Fibroblast of lung (primary cell): ENCODE data around the gene ZNF622. TPM values are rescaled to one million over a fixed set of nuclear protein-coding genes. Genes with fewer than 3 reads are reported as not detected.

Experiments used
- DNase-seq, 2 donors: peaks; one replicate each; pipeline versions ENCODE4 v3.0.0 to v3.0.0-alpha.2; 2010; ENCODE audit warnings: low read depth in 2 of 2
- H2AFZ ChIP-seq: 2 replicates; pipeline ENCODE4 v1.5.1; 2012; ENCODE audit warnings: low read length, control low read depth, inconsistent platforms
- H3K27ac ChIP-seq: 2 replicates; pipeline ENCODE4 v1.5.1; 2011; ENCODE audit warnings: low read length, control low read depth; ENCODE audit not compliant: insufficient read depth
- H3K27me3 ChIP-seq: 2 replicates; pipeline ENCODE4 v1.5.1; 2011; ENCODE audit warnings: mild to moderate bottlenecking, low read length; ENCODE audit not compliant: control insufficient read depth, insufficient read depth
- H3K36me3 ChIP-seq: 2 replicates; pipeline ENCODE4 v1.5.1; 2011; ENCODE audit warnings: low read length; ENCODE audit not compliant: control insufficient read depth, insufficient read depth
- H3K4me1 ChIP-seq: 2 replicates; pipeline ENCODE4 v1.5.1; 2011; ENCODE audit warnings: low read length; ENCODE audit not compliant: control insufficient read depth, insufficient read depth; ENCODE audit errors: extremely low read depth
- H3K4me2 ChIP-seq: 2 replicates; pipeline ENCODE4 v1.5.1; 2011; ENCODE audit warnings: low read length, control low read depth; ENCODE audit not compliant: insufficient read depth; ENCODE audit errors: extremely low read depth
- H3K4me3 ChIP-seq, 4 experiments: fragments of 200-600 bp in 1 of 4; sonication (generic) in 1 of 4; replicated peaks in 1 of 4; 2 replicates each; pipeline ENCODE4 v1.5.1; 2011 to 2016; ENCODE audit warnings: low read length in 4 of 4, low read depth in 3 of 4, mild to moderate bottlenecking in 3 of 4, control low read depth in 2 of 4, inconsistent platforms in 1 of 4, mixed read lengths in 1 of 4; ENCODE audit not compliant: insufficient read depth in 1 of 4; ENCODE audit errors: control extremely low read depth in 1 of 4
- H3K79me2 ChIP-seq: 2 replicates; pipeline ENCODE4 v1.5.1; 2012; ENCODE audit warnings: mild to moderate bottlenecking, low read length, inconsistent platforms; ENCODE audit not compliant: control insufficient read depth, insufficient read depth
- H3K9ac ChIP-seq: 2 replicates; pipeline ENCODE4 v1.5.1; 2011; ENCODE audit warnings: mild to moderate bottlenecking, low read length, control low read depth; ENCODE audit not compliant: insufficient read depth
- H3K9me3 ChIP-seq: 2 replicates; pipeline ENCODE4 v1.5.1; 2012; ENCODE audit warnings: low read depth, low read length; ENCODE audit not compliant: control insufficient read depth, insufficient read depth
- H4K20me1 ChIP-seq: 2 replicates; pipeline ENCODE4 v1.5.1; 2011; ENCODE audit warnings: low read length; ENCODE audit not compliant: control insufficient read depth, insufficient read depth; ENCODE audit errors: extremely low read depth
- EZH2 ChIP-seq: IDR thresholded peaks from 2 replicates; pipeline ENCODE4 v1.5.1; 2012; ENCODE audit warnings: low read length, control low read depth, mild to moderate bottlenecking; ENCODE audit errors: missing control alignments
- polyA plus RNA-seq, 2 donors: library from polyadenylated mRNA; depleted of rRNA in 1 of 2; stranded (reverse) in 1 of 2; unstranded in 1 of 2; fragments of >200 nt; gene quantifications; 2 replicates each; pipeline ENCODE4 v1.2.1, GENCODE V29; 2011 to 2012; ENCODE audit warnings: missing spikeins in 1 of 2
- total RNA-seq: library from RNA; depleted of rRNA; stranded (reverse); fragments of >200 nt; gene quantifications from 2 replicates; pipeline ENCODE4 v1.2.1, GENCODE V29; 2014
- TF ChIP-seq, protein P1 (sequence below), 2 donors: IDR thresholded peaks in 1 of 2; conservative IDR thresholded peaks in 1 of 2; 1 replicate in 1 of 2; 2 replicates in 1 of 2; pipeline ENCODE4 v1.5.1; 2011 to 2012; ENCODE audit warnings: low read length in 2 of 2, control low read depth in 1 of 2, inconsistent platforms in 1 of 2, low read depth in 1 of 2, mild to moderate bottlenecking in 1 of 2

Gene ZNF622
- total and polyA plus RNA-seq, 2 donors (not counting 1 experiment from before 2014, with no cell fraction given) = 27.5 to 45.4 TPM

DNA sequence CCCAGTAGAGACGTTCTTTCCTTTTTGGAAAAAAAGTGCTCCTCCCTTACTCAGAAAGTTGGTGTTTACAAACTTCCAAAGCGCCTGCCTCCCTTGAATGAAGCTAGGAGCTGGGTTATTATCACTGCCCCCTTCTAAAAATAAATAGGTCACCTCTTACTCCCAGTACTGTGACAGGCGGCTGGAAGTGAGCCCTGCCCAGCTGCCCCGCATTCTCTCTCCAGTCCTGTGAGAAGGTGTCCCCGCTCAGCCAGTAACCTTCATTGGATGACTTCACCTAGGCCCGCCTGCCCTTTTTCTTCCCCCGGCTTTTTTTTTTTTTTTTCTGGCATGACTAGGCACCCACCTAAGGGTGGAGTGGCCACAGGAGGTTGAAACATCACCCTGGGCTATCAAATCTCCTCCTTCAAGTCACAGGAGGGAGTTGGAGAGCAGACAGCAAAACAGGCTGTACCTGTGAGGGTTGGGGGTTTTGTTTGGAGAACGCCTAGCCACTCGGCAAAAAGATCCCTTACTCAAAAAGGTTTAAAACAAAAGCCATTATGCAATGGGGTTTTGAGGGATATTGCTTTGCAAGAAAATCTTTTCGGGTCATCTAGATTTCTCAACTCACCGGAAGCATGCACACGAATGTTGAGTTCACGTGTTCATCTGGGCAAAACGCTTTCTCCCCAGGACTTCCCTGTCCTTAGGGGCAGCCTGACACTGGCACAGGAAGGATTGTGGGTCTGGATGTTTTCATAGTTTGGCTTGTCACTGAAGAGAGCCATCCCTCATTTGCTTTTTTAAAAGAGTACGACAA is 43.3 kb upstream of the ZNF622 start:
- Histone ChIP-seq H4K20me1 (no peaks in the 10 kb centered on the region), H3K4me3 (no peak overlapping the region), H3K4me1 (no peaks in the 10 kb centered on the region), H3K4me2 (no peak overlapping the region), H2AFZ (no peak overlapping the region), H3K9ac (no peak overlapping the region), H3K36me3 (no peaks in the 10 kb centered on the region), H3K79me2 (no peaks in the 10 kb centered on the region), H3K27me3 (no peaks in the 10 kb centered on the region), H3K9me3 (no peaks in the 10 kb centered on the region), H3K27ac (no peak overlapping the region)
- no peak for TF ChIP-seq EZH2
- TF ChIP-seq, protein P1, sequence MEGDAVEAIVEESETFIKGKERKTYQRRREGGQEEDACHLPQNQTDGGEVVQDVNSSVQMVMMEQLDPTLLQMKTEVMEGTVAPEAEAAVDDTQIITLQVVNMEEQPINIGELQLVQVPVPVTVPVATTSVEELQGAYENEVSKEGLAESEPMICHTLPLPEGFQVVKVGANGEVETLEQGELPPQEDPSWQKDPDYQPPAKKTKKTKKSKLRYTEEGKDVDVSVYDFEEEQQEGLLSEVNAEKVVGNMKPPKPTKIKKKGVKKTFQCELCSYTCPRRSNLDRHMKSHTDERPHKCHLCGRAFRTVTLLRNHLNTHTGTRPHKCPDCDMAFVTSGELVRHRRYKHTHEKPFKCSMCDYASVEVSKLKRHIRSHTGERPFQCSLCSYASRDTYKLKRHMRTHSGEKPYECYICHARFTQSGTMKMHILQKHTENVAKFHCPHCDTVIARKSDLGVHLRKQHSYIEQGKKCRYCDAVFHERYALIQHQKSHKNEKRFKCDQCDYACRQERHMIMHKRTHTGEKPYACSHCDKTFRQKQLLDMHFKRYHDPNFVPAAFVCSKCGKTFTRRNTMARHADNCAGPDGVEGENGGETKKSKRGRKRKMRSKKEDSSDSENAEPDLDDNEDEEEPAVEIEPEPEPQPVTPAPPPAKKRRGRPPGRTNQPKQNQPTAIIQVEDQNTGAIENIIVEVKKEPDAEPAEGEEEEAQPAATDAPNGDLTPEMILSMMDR (conservative IDR thresholded peaks at IDR 0.05 in 1 of 2, IDR thresholded peaks at IDR 0.05 in 1 of 2; ENCODE audit: low read depth in 1 of 2, low read length in 2 of 2) = no peak
- DNase-seq = no peak

DNA sequence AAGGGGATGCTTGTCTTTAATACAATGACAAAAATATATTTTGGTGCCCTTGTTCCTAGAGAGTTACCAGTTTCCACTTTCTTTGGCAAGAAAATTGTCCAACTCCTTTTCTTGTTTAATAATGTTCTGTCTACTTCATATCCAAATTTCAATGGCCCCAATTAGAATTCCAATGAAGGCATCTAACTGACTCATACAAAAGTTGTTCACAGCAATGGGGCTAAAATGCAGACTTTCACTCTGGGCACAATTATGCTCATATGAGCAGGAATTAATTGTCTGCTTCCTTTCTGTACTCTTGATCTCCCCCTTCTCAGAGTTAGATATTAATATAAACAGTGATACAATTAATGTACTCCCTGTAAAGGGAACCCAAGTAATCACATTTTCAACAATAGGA is 42.1 kb upstream of the ZNF622 start:
- Histone ChIP-seq H3K27me3 (no peaks in the 10 kb centered on the region), H3K9ac (no peak overlapping the region), H3K4me1 (no peaks in the 10 kb centered on the region), H3K36me3 (no peaks in the 10 kb centered on the region), H4K20me1 (no peaks in the 10 kb centered on the region), H2AFZ (no peak overlapping the region), H3K9me3 (no peaks in the 10 kb centered on the region), H3K79me2 (no peaks in the 10 kb centered on the region), H3K4me2 (no peak overlapping the region), H3K4me3 (no peak overlapping the region), H3K27ac (no peak overlapping the region)
- DNase-seq = peak in 1 of 2 donors; percentile 37
- TF ChIP-seq, protein P1 (conservative IDR thresholded peaks at IDR 0.05 in 1 of 2, IDR thresholded peaks at IDR 0.05 in 1 of 2; ENCODE audit: low read depth in 1 of 2, low read length in 2 of 2) = no peak

DNA sequence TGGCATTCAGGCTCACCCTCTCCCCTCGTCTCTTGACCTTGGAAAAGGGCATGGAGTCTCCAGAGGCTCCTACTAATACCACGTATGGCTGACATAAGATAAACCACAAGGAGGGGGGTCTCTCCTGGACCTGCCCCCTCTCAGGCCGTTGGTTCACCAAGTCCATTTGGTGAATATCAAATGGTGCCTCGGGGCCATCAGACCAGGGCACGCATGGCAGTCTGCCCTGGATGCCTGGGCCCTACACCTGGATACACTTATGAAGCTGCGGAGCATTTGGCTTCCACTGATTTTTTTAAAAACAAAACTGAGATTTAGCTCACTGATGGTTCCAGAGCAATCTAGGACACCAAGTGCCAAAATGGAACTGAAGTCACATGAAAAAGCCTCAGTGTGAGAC is 40.3 kb upstream of the ZNF622 start:
- H3K4me3 ChIP-seq = no peak overlapping the region
- no peak overlapping the region for H3K27ac ChIP-seq
- no peaks in the 10 kb centered on the region for H3K9me3 ChIP-seq
- H3K9ac ChIP-seq = no peak overlapping the region
- DNase-seq = no peak
- TF ChIP-seq EZH2 = no peak
- TF ChIP-seq, protein P1 (conservative IDR thresholded peaks at IDR 0.05 in 1 of 2, IDR thresholded peaks at IDR 0.05 in 1 of 2; ENCODE audit: low read depth in 1 of 2, low read length in 2 of 2) = no peak
- no peaks in the 10 kb centered on the region for H3K79me2 ChIP-seq
- H4K20me1 ChIP-seq = no peaks in the 10 kb centered on the region
- no peak overlapping the region for H2AFZ ChIP-seq
- H3K36me3 ChIP-seq = no peaks in the 10 kb centered on the region
- no peaks in the 10 kb centered on the region for H3K27me3 ChIP-seq
- H3K4me2 ChIP-seq = no peak overlapping the region
- no peaks in the 10 kb centered on the region for H3K4me1 ChIP-seq
